Measurements from ENCODE around the gene B4GALT2.

DNA sequence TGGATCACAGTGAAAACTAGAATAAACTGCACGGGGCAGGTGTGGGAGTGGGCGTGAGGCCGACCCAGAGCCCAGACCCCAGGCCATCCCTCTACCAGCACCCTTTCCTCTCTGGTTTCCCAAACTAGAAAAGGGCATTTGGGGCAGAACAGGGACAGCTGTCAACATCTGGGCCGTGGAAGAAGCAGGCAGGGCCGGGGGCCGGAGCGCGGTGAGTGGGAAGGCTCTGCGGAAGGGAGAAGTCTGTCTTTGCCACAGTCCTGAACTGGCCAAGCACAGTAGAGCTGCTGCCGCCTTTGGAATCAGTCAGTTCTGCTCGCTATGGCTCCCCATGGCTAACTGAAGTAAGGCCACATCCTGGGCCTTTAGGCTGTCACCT is 19.0 kb downstream of the B4GALT2 start:
- TF ChIP-seq, protein P1, sequence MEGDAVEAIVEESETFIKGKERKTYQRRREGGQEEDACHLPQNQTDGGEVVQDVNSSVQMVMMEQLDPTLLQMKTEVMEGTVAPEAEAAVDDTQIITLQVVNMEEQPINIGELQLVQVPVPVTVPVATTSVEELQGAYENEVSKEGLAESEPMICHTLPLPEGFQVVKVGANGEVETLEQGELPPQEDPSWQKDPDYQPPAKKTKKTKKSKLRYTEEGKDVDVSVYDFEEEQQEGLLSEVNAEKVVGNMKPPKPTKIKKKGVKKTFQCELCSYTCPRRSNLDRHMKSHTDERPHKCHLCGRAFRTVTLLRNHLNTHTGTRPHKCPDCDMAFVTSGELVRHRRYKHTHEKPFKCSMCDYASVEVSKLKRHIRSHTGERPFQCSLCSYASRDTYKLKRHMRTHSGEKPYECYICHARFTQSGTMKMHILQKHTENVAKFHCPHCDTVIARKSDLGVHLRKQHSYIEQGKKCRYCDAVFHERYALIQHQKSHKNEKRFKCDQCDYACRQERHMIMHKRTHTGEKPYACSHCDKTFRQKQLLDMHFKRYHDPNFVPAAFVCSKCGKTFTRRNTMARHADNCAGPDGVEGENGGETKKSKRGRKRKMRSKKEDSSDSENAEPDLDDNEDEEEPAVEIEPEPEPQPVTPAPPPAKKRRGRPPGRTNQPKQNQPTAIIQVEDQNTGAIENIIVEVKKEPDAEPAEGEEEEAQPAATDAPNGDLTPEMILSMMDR (IDR thresholded peaks at IDR 0.05): no peak
- TF ChIP-seq POLR2A (IDR thresholded peaks at IDR 0.05) (no peak), POLR2AphosphoS5 (IDR thresholded peaks at IDR 0.05) (no peak)
